C4-2B (cell line): ENCODE results near the gene RANBP17.

Source experiments
- ZFX ChIP-seq: fragments of 450-650 bp; IDR thresholded peaks from 2 replicates; pipeline ENCODE4 v1.6.1; 2017
- TF ChIP-seq, protein P1 (sequence below): fragments of 450-650 bp; conservative IDR thresholded peaks from 2 replicates; pipeline ENCODE4 v1.5.1; 2017; ENCODE audit warnings: mild to moderate bottlenecking

DNA sequence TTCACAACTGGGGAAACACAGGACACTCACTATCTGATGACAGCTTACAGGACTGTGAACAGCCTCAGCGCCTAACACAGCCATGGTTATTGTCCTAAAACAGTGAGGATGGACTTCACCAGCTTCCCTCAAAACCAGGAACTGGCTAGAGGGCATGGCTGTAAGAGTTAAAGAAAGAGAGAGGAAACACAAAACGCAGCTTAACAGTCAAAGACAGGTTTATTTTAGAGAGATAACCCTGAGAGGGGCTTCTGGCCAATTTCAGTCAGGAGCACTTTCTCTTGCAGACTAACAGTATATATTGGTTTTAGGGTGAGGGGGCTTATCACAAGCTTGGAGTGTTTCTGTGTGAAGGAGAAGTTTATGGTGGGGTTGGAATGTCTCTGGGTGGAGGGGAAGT, 35.7 kb upstream of the RANBP17 start:
- TF ChIP-seq, protein P1, sequence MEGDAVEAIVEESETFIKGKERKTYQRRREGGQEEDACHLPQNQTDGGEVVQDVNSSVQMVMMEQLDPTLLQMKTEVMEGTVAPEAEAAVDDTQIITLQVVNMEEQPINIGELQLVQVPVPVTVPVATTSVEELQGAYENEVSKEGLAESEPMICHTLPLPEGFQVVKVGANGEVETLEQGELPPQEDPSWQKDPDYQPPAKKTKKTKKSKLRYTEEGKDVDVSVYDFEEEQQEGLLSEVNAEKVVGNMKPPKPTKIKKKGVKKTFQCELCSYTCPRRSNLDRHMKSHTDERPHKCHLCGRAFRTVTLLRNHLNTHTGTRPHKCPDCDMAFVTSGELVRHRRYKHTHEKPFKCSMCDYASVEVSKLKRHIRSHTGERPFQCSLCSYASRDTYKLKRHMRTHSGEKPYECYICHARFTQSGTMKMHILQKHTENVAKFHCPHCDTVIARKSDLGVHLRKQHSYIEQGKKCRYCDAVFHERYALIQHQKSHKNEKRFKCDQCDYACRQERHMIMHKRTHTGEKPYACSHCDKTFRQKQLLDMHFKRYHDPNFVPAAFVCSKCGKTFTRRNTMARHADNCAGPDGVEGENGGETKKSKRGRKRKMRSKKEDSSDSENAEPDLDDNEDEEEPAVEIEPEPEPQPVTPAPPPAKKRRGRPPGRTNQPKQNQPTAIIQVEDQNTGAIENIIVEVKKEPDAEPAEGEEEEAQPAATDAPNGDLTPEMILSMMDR, result no peak
- no peak for TF ChIP-seq ZFX
